Astrocyte (in vitro differentiated cells and primary cell): ENCODE data around the gene MRPS18A. TPM values are rescaled to one million over a fixed set of nuclear protein-coding genes. Genes with fewer than 3 reads are reported as not detected.

Experiments used
- DNase-seq: peaks from one replicate; pipeline ENCODE4 v3.0.0-alpha.2; 2010; ENCODE audit warnings: low read depth
- FAIRE-seq: peaks from 2 replicates; lab custom pipeline; 2011; peaks lifted over from hg19 to GRCh38; lab: Jason Lieb, UNC
- H2AFZ ChIP-seq: 2 replicates; pipeline ENCODE4 v1.6.0; 2012; ENCODE audit warnings: low read depth, low read length, inconsistent platforms
- H3K27ac ChIP-seq: 2 replicates; pipeline ENCODE4 v1.5.1; 2011; ENCODE audit warnings: low read depth, low read length, inconsistent platforms
- H3K27me3 ChIP-seq: 2 replicates; pipeline ENCODE4 v1.6.0; 2011; ENCODE audit warnings: low read length, inconsistent platforms; ENCODE audit not compliant: insufficient read depth
- H3K36me3 ChIP-seq: 2 replicates; pipeline ENCODE4 v1.5.1; 2011; ENCODE audit warnings: low read length, inconsistent platforms; ENCODE audit not compliant: insufficient read depth
- H3K4me1 ChIP-seq: 2 replicates; pipeline ENCODE4 v1.5.1; 2011; ENCODE audit warnings: low read length, inconsistent platforms; ENCODE audit not compliant: insufficient read depth
- H3K4me2 ChIP-seq: 2 replicates; pipeline ENCODE4 v1.6.0; 2012; ENCODE audit warnings: low read length, inconsistent platforms
- H3K4me3 ChIP-seq: 2 replicates; pipeline ENCODE4 v1.5.1; 2011; ENCODE audit warnings: low read depth, mild to moderate bottlenecking, low read length, inconsistent platforms; ENCODE audit not compliant: insufficient read depth
- H3K79me2 ChIP-seq: 2 replicates; pipeline ENCODE4 v1.6.0; 2012; ENCODE audit warnings: mild to moderate bottlenecking, low read length, inconsistent platforms; ENCODE audit not compliant: insufficient read depth
- H3K9ac ChIP-seq: 2 replicates; pipeline ENCODE4 v1.6.0; 2012; ENCODE audit warnings: mild to moderate bottlenecking, low read length, inconsistent platforms
- H3K9me3 ChIP-seq: 2 replicates; pipeline ENCODE4 v1.5.1; 2012; ENCODE audit warnings: low read depth, mild to moderate bottlenecking, low read length, inconsistent platforms; ENCODE audit not compliant: insufficient read depth
- H4K20me1 ChIP-seq: 2 replicates; pipeline ENCODE4 v1.6.0; 2012; ENCODE audit warnings: low read length, inconsistent platforms; ENCODE audit not compliant: insufficient read depth
- H3K27ac Mint-ChIP-seq: one replicate; pipeline ENCODE4 v1.8.0; 2021; ENCODE audit warnings: mild to moderate bottlenecking, mixed read lengths; ENCODE audit not compliant: unreplicated experiment
- H3K27me3 Mint-ChIP-seq: one replicate; pipeline ENCODE4 v1.8.0; 2021; ENCODE audit warnings: low read depth, mixed read lengths; ENCODE audit not compliant: unreplicated experiment
- H3K36me3 Mint-ChIP-seq: one replicate; pipeline ENCODE4 v1.8.0; 2021; ENCODE audit warnings: low read depth, mixed read lengths; ENCODE audit not compliant: unreplicated experiment
- H3K4me1 Mint-ChIP-seq: one replicate; pipeline ENCODE4 v1.8.0; 2021; ENCODE audit warnings: low read depth, mixed read lengths; ENCODE audit not compliant: unreplicated experiment
- H3K4me3 Mint-ChIP-seq: one replicate; pipeline ENCODE4 v1.8.0; 2021; ENCODE audit warnings: mild to moderate bottlenecking, moderate library complexity, mixed read lengths; ENCODE audit not compliant: unreplicated experiment
- H3K9me3 Mint-ChIP-seq: one replicate; pipeline ENCODE4 v1.8.0; 2021; ENCODE audit warnings: mild to moderate bottlenecking, mixed read lengths; ENCODE audit not compliant: unreplicated experiment
- EZH2 ChIP-seq: IDR thresholded peaks from 2 replicates; pipeline ENCODE4 v1.6.1; 2012; ENCODE audit warnings: mild to moderate bottlenecking, low read length, inconsistent platforms; ENCODE audit not compliant: insufficient read depth
- total RNA-seq: library from RNA; stranded (reverse); gene quantifications from 2 replicates; pipeline ENCODE4 v1.2.1, GENCODE V29; 2021
- TF ChIP-seq, protein P1 (sequence below): IDR thresholded peaks from 2 replicates; pipeline ENCODE4 v1.5.1; 2011; ENCODE audit warnings: low read depth, mild to moderate bottlenecking, inconsistent platforms, low read length, moderate library complexity; ENCODE audit not compliant: insufficient read depth

Gene MRPS18A
- total RNA-seq, 1 donor from 2014 or later: 33.5 TPM

DNA sequence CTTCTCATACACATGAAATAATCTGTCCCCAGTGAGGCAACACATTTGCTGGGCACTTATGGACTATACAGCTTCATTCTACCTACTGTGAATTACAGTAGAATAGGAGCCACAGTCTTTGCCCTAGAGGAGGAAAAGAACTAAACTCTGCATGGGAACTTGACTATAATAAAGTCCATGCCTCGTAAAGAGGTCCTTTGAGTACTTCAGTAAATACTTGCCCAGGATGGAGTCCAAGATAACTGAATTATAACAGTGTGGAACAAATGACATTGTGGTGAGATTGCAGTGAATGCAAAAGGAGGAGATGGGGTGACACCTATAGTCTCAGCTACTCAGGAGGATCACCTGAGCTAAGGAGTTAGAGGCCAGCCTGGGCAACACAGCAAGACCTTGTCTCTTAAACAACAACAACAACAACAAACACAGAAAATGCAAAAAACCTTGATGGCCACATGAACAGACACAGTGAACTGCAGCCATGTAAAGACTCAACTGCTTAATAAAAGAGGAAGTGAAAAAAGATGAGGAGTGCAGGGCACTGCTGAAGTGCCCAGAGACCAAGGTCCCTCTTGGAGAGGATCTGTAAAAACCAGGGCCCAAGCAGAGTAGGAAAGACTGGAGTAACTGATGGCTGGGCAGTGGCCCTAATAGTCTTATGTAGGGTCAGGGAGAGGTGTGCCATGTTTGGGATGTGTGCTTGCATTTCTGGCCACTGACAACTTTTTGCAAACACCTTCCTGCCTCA lies 3.7 kb downstream of the MRPS18A start:
- H3K9ac ChIP-seq: no peak overlapping the region
- H3K27ac ChIP-seq: no peak overlapping the region
- Mint-ChIP-seq H3K4me3 (no peak overlapping the region), H3K27ac (no peak overlapping the region), H3K36me3 (peaks cover 11% of the 10 kb centered on the region), H3K27me3 (no peaks in the 10 kb centered on the region), H3K9me3 (no peaks in the 10 kb centered on the region), H3K4me1 (peaks cover 26% of the 10 kb centered on the region)
- no peak overlapping the region for H3K4me3 ChIP-seq
- no peak overlapping the region for H2AFZ ChIP-seq
- H3K27me3 ChIP-seq: no peaks in the 10 kb centered on the region
- no peak for TF ChIP-seq EZH2
- TF ChIP-seq, protein P1, sequence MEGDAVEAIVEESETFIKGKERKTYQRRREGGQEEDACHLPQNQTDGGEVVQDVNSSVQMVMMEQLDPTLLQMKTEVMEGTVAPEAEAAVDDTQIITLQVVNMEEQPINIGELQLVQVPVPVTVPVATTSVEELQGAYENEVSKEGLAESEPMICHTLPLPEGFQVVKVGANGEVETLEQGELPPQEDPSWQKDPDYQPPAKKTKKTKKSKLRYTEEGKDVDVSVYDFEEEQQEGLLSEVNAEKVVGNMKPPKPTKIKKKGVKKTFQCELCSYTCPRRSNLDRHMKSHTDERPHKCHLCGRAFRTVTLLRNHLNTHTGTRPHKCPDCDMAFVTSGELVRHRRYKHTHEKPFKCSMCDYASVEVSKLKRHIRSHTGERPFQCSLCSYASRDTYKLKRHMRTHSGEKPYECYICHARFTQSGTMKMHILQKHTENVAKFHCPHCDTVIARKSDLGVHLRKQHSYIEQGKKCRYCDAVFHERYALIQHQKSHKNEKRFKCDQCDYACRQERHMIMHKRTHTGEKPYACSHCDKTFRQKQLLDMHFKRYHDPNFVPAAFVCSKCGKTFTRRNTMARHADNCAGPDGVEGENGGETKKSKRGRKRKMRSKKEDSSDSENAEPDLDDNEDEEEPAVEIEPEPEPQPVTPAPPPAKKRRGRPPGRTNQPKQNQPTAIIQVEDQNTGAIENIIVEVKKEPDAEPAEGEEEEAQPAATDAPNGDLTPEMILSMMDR: no peak
- H4K20me1 ChIP-seq: peaks cover 76% of the 10 kb centered on the region
- peaks cover 73% of the 10 kb centered on the region for H3K79me2 ChIP-seq
- no peaks in the 10 kb centered on the region for H3K9me3 ChIP-seq
- H3K4me2 ChIP-seq: no peak overlapping the region
- peaks cover 6% of the 10 kb centered on the region for H3K36me3 ChIP-seq
- FAIRE-seq: no peak
- peaks cover 13% of the 10 kb centered on the region for H3K4me1 ChIP-seq
- DNase-seq: no peak

DNA sequence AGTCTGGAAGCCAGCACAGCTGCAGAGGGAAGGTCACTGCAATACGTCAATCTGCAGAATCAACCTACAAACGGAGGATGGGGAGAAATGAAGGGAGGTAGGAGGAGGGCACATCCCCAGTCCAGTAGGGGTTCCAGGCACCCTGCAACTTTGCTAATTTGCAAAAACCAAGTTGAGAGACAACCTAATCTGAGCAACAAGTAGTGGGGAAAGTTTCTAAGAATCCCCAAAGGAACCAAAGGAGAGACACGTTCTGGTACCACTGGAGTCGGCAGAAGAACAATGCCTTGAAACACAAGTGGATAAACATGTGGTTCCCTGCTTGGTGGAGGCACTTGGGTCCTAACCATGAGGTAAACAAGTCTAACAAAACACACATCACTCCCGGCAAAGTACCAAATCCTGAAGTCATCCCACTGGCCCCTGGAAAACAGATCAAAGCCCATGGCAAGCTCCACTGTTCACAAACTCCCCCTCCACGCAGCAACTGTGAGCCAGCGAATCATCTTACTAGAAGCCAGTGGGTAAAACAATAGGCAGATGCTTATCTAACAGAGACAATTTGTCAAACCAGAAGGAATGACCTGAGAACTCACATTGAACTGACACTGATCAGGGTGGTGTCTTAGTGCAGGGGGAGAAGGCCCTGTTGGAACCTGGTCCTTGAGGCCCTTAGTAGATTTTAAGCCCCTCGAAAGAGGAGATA lies 4.7 kb downstream of the MRPS18A start:
- Histone ChIP-seq H3K4me1 (peaks cover 8% of the 10 kb centered on the region), H3K4me2 (no peak overlapping the region), H3K36me3 (peaks cover 12% of the 10 kb centered on the region), H3K27me3 (no peaks in the 10 kb centered on the region), H3K4me3 (no peak overlapping the region), H3K9ac (no peak overlapping the region), H2AFZ (no peak overlapping the region), H3K9me3 (no peaks in the 10 kb centered on the region), H4K20me1 (peaks cover 82% of the 10 kb centered on the region), H3K27ac (no peak overlapping the region), H3K79me2 (peaks cover 68% of the 10 kb centered on the region)
- H3K36me3 Mint-ChIP-seq: peaks cover 18% of the 10 kb centered on the region
- peaks cover 23% of the 10 kb centered on the region for H3K4me1 Mint-ChIP-seq
- H3K27me3 Mint-ChIP-seq: no peaks in the 10 kb centered on the region
- TF ChIP-seq, protein P1: no peak
- no peak for TF ChIP-seq EZH2
- H3K27ac Mint-ChIP-seq: no peak overlapping the region
- FAIRE-seq (no peak), DNase-seq (no peak)
- no peaks in the 10 kb centered on the region for H3K9me3 Mint-ChIP-seq
- H3K4me3 Mint-ChIP-seq: no peak overlapping the region
